Astrocyte (in vitro differentiated cells and primary cell): Measurements from ENCODE around the gene CDSN.

Experiments
- CTCF ChIP-seq: IDR thresholded peaks from 2 replicates; pipeline ENCODE4 v1.5.1; 2011; ENCODE audit warnings: low read depth, mild to moderate bottlenecking, inconsistent platforms, low read length, moderate library complexity; ENCODE audit not compliant: insufficient read depth
- EZH2 ChIP-seq: IDR thresholded peaks from 2 replicates; pipeline ENCODE4 v1.6.1; 2012; ENCODE audit warnings: mild to moderate bottlenecking, low read length, inconsistent platforms; ENCODE audit not compliant: insufficient read depth

DNA sequence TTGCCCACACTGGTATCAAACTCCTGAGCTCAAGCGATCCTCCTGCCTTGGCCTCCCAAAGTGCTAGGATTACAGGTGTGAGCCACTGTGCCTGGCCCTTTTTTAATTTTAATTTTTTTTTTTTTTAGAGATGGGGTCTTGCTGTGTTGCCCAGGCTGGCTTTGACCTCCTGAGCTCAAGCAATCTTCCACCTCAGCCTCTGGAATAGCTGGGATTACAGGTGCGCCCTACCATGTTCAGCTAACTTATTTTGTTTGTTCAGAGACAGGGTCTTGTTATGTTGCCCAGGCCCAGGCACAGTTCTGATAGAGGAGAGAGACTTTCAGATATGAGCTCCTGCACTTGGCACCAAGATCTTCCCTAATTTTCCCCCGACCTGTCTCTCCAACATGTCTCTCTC, 10.5 kb upstream of the CDSN start:
- TF ChIP-seq CTCF (no peak), EZH2 (no peak)
